SK-N-MC (cell line): ENCODE results near the gene UBE3B.

Experiments used
- EZH2 ChIP-seq: fragments of 200-600 bp; sonication (generic); IDR thresholded peaks from one replicate; pipeline ENCODE4 v1.6.1; 2017; ENCODE audit warnings: antibody characterized with exemption
- POLR2AphosphoS5 ChIP-seq: IDR thresholded peaks from 2 replicates; pipeline ENCODE4 v1.6.1; 2012; ENCODE audit warnings: mild to moderate bottlenecking, low read depth, low read length, borderline replicate concordance

DNA sequence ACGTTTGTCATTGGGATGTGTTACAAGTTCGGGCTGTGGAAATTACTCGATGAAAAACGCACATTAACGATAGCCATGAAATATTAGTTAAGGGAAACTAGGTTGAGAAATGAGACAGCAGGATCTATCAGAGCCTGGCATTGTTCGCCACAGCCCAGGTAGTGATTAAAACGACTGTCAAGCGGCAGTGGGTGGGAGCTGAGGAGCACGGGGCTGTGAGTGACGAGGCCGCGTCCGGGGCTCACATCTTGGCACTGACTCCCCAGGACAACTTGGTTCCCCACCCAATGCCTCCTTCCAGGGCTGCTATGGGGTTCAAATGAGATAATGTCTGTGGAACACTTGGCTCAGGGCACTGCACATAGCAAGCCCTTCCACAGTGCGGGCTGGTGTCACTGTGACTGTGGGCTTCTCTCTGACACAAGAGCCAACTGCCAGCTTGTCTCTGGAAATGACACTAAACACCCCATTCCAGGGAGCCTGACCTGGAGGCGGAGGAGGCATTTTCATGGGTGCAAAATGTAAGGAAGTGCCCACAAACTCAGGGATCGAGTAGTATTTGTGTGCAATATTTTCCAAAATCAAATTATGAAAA is 76.6 kb downstream of the UBE3B start:
- TF ChIP-seq POLR2AphosphoS5, result no peak
- TF ChIP-seq EZH2, result no peak
